Fibroblast of lung (primary cell): ENCODE measurements around the gene DNAJC1.

Source experiments
- EZH2 ChIP-seq: IDR thresholded peaks from 2 replicates; pipeline ENCODE4 v1.5.1; 2012; ENCODE audit warnings: low read length, control low read depth, mild to moderate bottlenecking; ENCODE audit errors: missing control alignments
- TF ChIP-seq, protein P1 (sequence below), 2 donors: IDR thresholded peaks in 1 of 2; conservative IDR thresholded peaks in 1 of 2; 1 replicate in 1 of 2; 2 replicates in 1 of 2; pipeline ENCODE4 v1.5.1; 2011 to 2012; ENCODE audit warnings: low read length in 2 of 2, control low read depth in 1 of 2, inconsistent platforms in 1 of 2, low read depth in 1 of 2, mild to moderate bottlenecking in 1 of 2

DNA sequence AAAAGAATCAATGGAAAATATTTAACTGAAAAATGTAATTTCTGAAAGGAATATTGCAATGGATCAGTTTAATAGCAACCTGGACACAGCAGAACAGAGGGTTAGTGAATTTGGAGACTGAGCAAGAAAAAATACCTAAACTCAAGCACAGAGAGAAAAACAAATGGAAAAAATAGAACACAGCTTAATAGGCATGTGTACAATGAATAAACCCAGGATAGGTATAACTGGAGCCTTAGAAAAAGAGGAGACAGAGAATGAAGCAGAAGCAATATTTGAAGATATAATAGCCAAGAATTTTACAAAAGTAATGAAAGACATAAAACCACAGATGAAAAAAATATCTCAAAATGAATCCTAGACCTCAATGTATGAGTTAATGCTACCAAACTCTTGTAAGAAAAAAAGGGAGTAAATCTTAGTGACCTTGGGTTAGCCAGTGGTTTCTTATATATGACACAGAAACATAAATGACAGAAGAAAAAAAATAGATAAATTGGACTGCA is 2.9 kb upstream of the DNAJC1 start:
- TF ChIP-seq, protein P1, sequence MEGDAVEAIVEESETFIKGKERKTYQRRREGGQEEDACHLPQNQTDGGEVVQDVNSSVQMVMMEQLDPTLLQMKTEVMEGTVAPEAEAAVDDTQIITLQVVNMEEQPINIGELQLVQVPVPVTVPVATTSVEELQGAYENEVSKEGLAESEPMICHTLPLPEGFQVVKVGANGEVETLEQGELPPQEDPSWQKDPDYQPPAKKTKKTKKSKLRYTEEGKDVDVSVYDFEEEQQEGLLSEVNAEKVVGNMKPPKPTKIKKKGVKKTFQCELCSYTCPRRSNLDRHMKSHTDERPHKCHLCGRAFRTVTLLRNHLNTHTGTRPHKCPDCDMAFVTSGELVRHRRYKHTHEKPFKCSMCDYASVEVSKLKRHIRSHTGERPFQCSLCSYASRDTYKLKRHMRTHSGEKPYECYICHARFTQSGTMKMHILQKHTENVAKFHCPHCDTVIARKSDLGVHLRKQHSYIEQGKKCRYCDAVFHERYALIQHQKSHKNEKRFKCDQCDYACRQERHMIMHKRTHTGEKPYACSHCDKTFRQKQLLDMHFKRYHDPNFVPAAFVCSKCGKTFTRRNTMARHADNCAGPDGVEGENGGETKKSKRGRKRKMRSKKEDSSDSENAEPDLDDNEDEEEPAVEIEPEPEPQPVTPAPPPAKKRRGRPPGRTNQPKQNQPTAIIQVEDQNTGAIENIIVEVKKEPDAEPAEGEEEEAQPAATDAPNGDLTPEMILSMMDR (conservative IDR thresholded peaks at IDR 0.05 in 1 of 2, IDR thresholded peaks at IDR 0.05 in 1 of 2; ENCODE audit: low read depth in 1 of 2, low read length in 2 of 2) = no peak
- TF ChIP-seq EZH2 = no peak
